Cardiac fibroblast (primary cell): ENCODE measurements around the gene BTBD18.
A peak's percentile ranks its signal among the peaks of the same experiment; 100 is the strongest.

Experiments used
- DNase-seq, 2 donors: peaks; one replicate each; pipeline versions ENCODE4 v3.0.0 to v3.0.0-alpha.2; 2010; ENCODE audit warnings: low read depth in 2 of 2
- H3K4me3 ChIP-seq, 2 donors: replicated peaks in 1 of 2; 1 replicate in 1 of 2; 2 replicates in 1 of 2; pipeline ENCODE4 v1.5.1; 2011; ENCODE audit warnings: low read depth in 2 of 2, low read length in 2 of 2, mild to moderate bottlenecking in 2 of 2, moderate library complexity in 1 of 2
- CTCF ChIP-seq: IDR thresholded peaks from one replicate; pipeline ENCODE4 v1.5.1; 2011; ENCODE audit warnings: low read depth, mild to moderate bottlenecking, low read length, inconsistent platforms

The BTBD18 gene

GRCh38 chr11:57792870-57793269, 41.3 kb upstream of the BTBD18 start:
- H3K4me3 ChIP-seq = no peak overlapping the region
- peak in 1 of 2 donors; percentile 29 for DNase-seq
- TF ChIP-seq CTCF = no peak

DNA sequence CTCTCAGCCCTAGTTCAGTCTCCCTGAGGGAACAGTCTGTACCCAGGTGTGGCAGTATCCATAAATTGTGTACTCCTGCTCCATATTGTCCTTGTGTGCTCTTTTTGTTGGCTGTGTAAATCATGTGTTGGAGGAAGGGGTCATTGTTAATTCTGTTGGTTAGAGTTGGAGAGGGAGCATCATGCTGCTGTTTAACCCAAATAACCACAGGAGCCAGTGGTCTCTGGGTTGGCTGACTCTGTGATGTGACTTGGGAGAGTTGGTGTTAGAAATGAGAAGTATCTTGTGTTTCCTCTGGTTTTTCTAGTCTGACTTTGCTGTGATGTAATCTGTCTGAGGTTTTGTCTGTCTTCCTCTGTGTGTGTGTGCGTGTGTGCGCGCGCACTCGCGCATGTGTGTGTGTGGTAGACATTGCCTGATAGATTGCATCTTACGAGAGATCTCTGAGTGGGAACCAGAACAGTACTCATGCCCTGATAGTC, 40.5 kb upstream of the BTBD18 start:
- peak; percentile 24 to 39 for DNase-seq
- no peak for TF ChIP-seq CTCF
- H3K4me3 ChIP-seq = no peak overlapping the region

- no peak for TF ChIP-seq CTCF
- H3K4me3 ChIP-seq = no peak overlapping the region
- no peak for DNase-seq
Observed at GRCh38 chr11:57791321-57792059, 39.9 kb upstream of the BTBD18 start.

DNA sequence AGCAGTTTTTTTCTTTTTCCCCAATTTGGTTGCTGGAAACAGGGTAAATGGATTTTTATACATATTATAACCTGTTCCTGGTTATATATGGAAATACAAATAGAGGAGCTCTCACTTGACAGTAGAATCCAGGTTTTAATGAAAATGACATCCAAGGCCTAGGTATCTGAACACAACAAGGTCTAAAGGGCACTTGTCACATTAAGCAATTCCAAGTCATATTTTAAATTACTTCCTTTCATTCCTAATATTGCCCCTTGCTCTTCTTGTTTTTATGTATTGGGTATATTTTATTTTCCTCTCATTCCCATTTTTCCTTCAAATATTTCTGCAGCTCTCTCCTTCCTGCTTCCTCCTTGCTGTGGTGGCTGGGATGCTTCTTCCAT, 37.1 kb upstream of the BTBD18 start:
- DNase-seq = no peak
- TF ChIP-seq CTCF = no peak
- no peak overlapping the region for H3K4me3 ChIP-seq

- no peak for DNase-seq
- no peak for TF ChIP-seq CTCF
- no peak overlapping the region for H3K4me3 ChIP-seq
Observed at GRCh38 chr11:57787920-57788702, 36.5 kb upstream of the BTBD18 start.

GRCh38 chr11:57787006-57787604, 35.5 kb upstream of the BTBD18 start:
- no peak overlapping the region for H3K4me3 ChIP-seq
- TF ChIP-seq CTCF = no peak
- DNase-seq = no peak
